Natural killer cell (primary cell): ENCODE measurements around the gene NFKBIZ. TPM values are rescaled to one million over a fixed set of nuclear protein-coding genes. Genes with fewer than 3 reads are reported as not detected.

Experiments
- ATAC-seq, 3 donors: fragments of 150-1000 bp in 2 of 3; fragments of 200-7000 bp in 1 of 3; cut with Tn5 transposase; 1 replicate in 1 of 3; 2 replicates in 2 of 3; pipeline ENCODE4 v1.10.0; 2021; ENCODE audit warnings: mild to moderate bottlenecking in 2 of 3, moderate library complexity in 2 of 3
- DNase-seq, 2 donors: peaks; one replicate each; pipeline versions ENCODE4 v3.0.0 to v3.0.0-alpha.2; 2013 to 2021; ENCODE audit warnings: mixed read lengths in 1 of 2
- H3K27ac ChIP-seq: one replicate; pipeline ENCODE4 v1.5.1; 2013; ENCODE audit warnings: mild to moderate bottlenecking, low read length
- H3K27me3 ChIP-seq: one replicate; pipeline ENCODE4 v1.6.1; 2013; ENCODE audit warnings: low read length; ENCODE audit not compliant: control insufficient read depth, insufficient read depth
- H3K36me3 ChIP-seq: one replicate; pipeline ENCODE4 v1.6.1; 2013; ENCODE audit warnings: low read length; ENCODE audit not compliant: control insufficient read depth, insufficient read depth
- H3K4me1 ChIP-seq: one replicate; pipeline ENCODE4 v1.6.1; 2013; ENCODE audit warnings: low read length; ENCODE audit not compliant: control insufficient read depth, insufficient read depth
- H3K4me3 ChIP-seq: one replicate; pipeline ENCODE4 v1.5.1; 2013; ENCODE audit warnings: low read length
- H3K9me3 ChIP-seq: one replicate; pipeline ENCODE4 v1.6.1; 2013; ENCODE audit warnings: low read length; ENCODE audit not compliant: control insufficient read depth, insufficient read depth
- H3K27ac Mint-ChIP-seq, 2 donors: one replicate each; pipeline ENCODE4 v1.8.0; 2022; ENCODE audit warnings: mild to moderate bottlenecking in 2 of 2, mixed read lengths in 2 of 2, moderate library complexity in 1 of 2
- H3K27me3 Mint-ChIP-seq, 2 donors: one replicate each; pipeline ENCODE4 v1.8.0; 2022; ENCODE audit warnings: low read depth in 2 of 2, mixed read lengths in 2 of 2
- H3K36me3 Mint-ChIP-seq: one replicate; pipeline ENCODE4 v1.8.0; 2022; ENCODE audit warnings: mixed read lengths
- H3K4me1 Mint-ChIP-seq, 2 donors: one replicate each; pipeline ENCODE4 v1.8.0; 2022; ENCODE audit warnings: mixed read lengths in 2 of 2
- H3K4me3 Mint-ChIP-seq: one replicate; pipeline ENCODE4 v1.8.0; 2022; ENCODE audit warnings: mild to moderate bottlenecking, moderate library complexity, mixed read lengths
- H3K9me3 Mint-ChIP-seq, 2 donors: one replicate each; pipeline ENCODE4 v1.8.0; 2022; ENCODE audit warnings: mixed read lengths in 2 of 2
- WGBS: methylation state at CpG from one replicate; pipeline ENCODE4 v1.1.7; 2013; ENCODE audit warnings: missing lambda C conversion rate; ENCODE audit not compliant: insufficient coverage; 5-methylcytosine and 5-hydroxymethylcytosine counted together
- intact Hi-C: fragments of 100-400 bp; cut with micrococcal nuclease; formaldehyde crosslinking; loops from one replicate; pipeline ENCODE4 v1.14.2; 2022
- total RNA-seq, 4 donors: library from RNA; stranded (reverse); fragments of 120-200 nt in 1 of 4; gene quantifications; one replicate each; pipeline versions ENCODE4 v1.2.3 to v1.2.4, GENCODE V29; 2013 to 2022
- TF ChIP-seq, protein P1 (sequence below): fragments of 200-600 bp; IDR thresholded peaks from one replicate; pipeline ENCODE4 v1.8.0; 2022; ENCODE audit warnings: antibody characterized with exemption

The NFKBIZ gene
- total RNA-seq, 3 donors from 2014 or later (not counting 1 experiment from before 2014, with no cell fraction given) = 510 to 811 (median 774) TPM

GRCh38 chr3:101890716-101891115, 41.4 kb downstream of the NFKBIZ start:
- DNase-seq = no peak
- H3K4me3 Mint-ChIP-seq = no peak overlapping the region
- no peak overlapping the region for H3K4me3 ChIP-seq
- intact Hi-C loops = no loop called here
- H3K36me3 ChIP-seq = no peaks in the 10 kb centered on the region
- H3K27me3 ChIP-seq = no peaks in the 10 kb centered on the region
- peak in 2 of 3 donors; percentile 18 to 24 for ATAC-seq
- no peaks in the 10 kb centered on the region for H3K4me1 Mint-ChIP-seq
- H3K36me3 Mint-ChIP-seq = no peaks in the 10 kb centered on the region
- peaks cover 0 to 2% of the 10 kb centered on the region in 2 donors for H3K27me3 Mint-ChIP-seq
- no peaks in the 10 kb centered on the region for H3K9me3 Mint-ChIP-seq
- H3K27ac Mint-ChIP-seq = peak overlapping the region in 1 of 2 donors; percentile 29
- H3K27ac ChIP-seq = no peak overlapping the region
- TF ChIP-seq, protein P1, sequence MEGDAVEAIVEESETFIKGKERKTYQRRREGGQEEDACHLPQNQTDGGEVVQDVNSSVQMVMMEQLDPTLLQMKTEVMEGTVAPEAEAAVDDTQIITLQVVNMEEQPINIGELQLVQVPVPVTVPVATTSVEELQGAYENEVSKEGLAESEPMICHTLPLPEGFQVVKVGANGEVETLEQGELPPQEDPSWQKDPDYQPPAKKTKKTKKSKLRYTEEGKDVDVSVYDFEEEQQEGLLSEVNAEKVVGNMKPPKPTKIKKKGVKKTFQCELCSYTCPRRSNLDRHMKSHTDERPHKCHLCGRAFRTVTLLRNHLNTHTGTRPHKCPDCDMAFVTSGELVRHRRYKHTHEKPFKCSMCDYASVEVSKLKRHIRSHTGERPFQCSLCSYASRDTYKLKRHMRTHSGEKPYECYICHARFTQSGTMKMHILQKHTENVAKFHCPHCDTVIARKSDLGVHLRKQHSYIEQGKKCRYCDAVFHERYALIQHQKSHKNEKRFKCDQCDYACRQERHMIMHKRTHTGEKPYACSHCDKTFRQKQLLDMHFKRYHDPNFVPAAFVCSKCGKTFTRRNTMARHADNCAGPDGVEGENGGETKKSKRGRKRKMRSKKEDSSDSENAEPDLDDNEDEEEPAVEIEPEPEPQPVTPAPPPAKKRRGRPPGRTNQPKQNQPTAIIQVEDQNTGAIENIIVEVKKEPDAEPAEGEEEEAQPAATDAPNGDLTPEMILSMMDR = no peak
- H3K9me3 ChIP-seq = no peaks in the 10 kb centered on the region
- H3K4me1 ChIP-seq = no peaks in the 10 kb centered on the region

- H3K4me3 Mint-ChIP-seq = no peak overlapping the region
- H3K36me3 Mint-ChIP-seq = no peaks in the 10 kb centered on the region
- intact Hi-C loops = no loop called here
These were observed 43.3 kb downstream of the NFKBIZ start for GRCh38 chr3:101892648-101893047.

DNA sequence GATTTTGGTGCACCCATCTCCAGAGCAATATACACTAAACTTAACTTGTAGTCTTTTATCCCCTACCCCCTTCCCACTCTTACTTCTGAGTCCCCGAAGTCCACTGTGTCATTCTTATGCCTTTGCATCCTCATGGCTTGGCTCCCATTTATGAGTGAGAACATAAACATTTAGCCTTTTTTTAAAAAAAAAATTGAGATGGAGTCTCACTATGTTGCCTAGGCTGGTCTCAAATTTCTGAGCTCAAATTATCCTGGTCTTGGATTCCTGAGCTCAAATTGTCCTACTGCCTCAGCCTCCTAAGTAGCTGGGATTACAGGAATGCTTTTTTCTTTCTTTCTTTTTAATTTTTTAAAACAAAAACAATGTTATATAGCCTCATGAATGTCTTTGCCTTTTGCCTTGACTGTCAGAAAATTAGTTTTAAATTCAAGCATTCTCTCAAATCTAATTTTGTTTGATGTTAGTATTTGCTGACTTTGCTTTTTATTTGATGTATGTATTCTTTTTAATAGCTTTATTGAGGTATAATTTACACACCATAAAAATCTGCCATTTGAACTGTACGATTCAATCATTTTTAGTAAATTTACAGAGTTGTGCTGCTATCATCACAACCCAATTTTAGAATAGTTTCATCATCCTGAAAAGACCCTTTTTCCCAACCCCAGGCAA, 46.9 kb downstream of the NFKBIZ start:
- ATAC-seq (no peak), DNase-seq (no peak)
- 92% methylated on average over 2 of the region's 2 CpGs for WGBS
- H3K27me3 Mint-ChIP-seq = no peaks in the 10 kb centered on the region
- H3K4me3 ChIP-seq = no peak overlapping the region
- no peaks in the 10 kb centered on the region for H3K36me3 Mint-ChIP-seq
- H3K36me3 ChIP-seq = no peaks in the 10 kb centered on the region
- no peaks in the 10 kb centered on the region for H3K4me1 ChIP-seq
- H3K9me3 Mint-ChIP-seq = no peaks in the 10 kb centered on the region
- TF ChIP-seq, protein P1 = no peak
- intact Hi-C loops = no loop called here
- no peaks in the 10 kb centered on the region for H3K9me3 ChIP-seq
- H3K4me1 Mint-ChIP-seq = no peaks in the 10 kb centered on the region
- no peak overlapping the region for H3K27ac Mint-ChIP-seq
- H3K4me3 Mint-ChIP-seq = no peak overlapping the region
- no peaks in the 10 kb centered on the region for H3K27me3 ChIP-seq
- H3K27ac ChIP-seq = no peak overlapping the region

More at GRCh38 chr3:101892648-101893047, 43.3 kb downstream of the NFKBIZ start:
- Histone ChIP-seq H3K36me3 (no peaks in the 10 kb centered on the region), H3K27ac (no peak overlapping the region), H3K27me3 (no peaks in the 10 kb centered on the region), H3K9me3 (no peaks in the 10 kb centered on the region), H3K4me1 (no peaks in the 10 kb centered on the region), H3K4me3 (no peak overlapping the region)
- DNase-seq (no peak), ATAC-seq (no peak)
- 83% methylated on average over 1 of the region's 1 CpG for WGBS
- H3K4me1 Mint-ChIP-seq = no peaks in the 10 kb centered on the region
- peaks cover 0 to 2% of the 10 kb centered on the region in 2 donors for H3K27me3 Mint-ChIP-seq
- no peak overlapping the region for H3K27ac Mint-ChIP-seq
- no peaks in the 10 kb centered on the region for H3K9me3 Mint-ChIP-seq
- TF ChIP-seq, protein P1 = no peak

DNA sequence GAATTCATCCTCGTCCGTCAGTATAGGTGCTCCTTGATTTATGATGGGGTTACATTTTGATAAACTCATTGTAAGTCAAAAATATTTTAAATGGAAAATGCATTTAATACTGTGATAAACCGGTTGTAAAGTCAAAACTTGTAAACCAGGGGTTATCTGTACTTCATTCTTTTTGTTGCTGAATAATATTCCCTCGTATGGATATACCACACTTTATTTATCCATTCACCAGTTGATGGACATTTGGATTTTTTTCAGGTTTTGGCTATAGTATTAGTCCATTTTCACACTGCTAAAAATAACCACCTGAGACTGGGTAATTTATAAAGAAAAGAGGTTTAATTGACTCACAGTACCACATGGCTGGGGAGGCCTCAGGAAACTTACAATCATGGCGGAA, 47.7 kb downstream of the NFKBIZ start:
- Histone ChIP-seq H3K4me1 (no peaks in the 10 kb centered on the region), H3K27ac (no peak overlapping the region), H3K27me3 (no peaks in the 10 kb centered on the region), H3K9me3 (no peaks in the 10 kb centered on the region), H3K36me3 (no peaks in the 10 kb centered on the region), H3K4me3 (no peak overlapping the region)
- H3K27me3 Mint-ChIP-seq = no peaks in the 10 kb centered on the region
- H3K36me3 Mint-ChIP-seq = no peaks in the 10 kb centered on the region
- no peaks in the 10 kb centered on the region for H3K4me1 Mint-ChIP-seq
- no peak overlapping the region for H3K4me3 Mint-ChIP-seq
- intact Hi-C loops = no loop called here
- no peaks in the 10 kb centered on the region for H3K9me3 Mint-ChIP-seq
- DNase-seq (no peak), ATAC-seq (no peak)
- TF ChIP-seq, protein P1 = no peak
- no peak overlapping the region for H3K27ac Mint-ChIP-seq
- 89% methylated on average over 4 of the region's 5 CpGs for WGBS
